ENCODE results near the gene TMEM234. TPM values are rescaled to one million over a fixed set of nuclear protein-coding genes. Genes with fewer than 3 reads are reported as not detected.

The TMEM234 gene
- total RNA-seq, 1 donor from 2014 or later = 49.2 TPM

- H3K36me3 Mint-ChIP-seq (ENCODE audit: insufficient read depth) = no peaks in the 10 kb centered on the region
- peaks cover 6% of the 10 kb centered on the region for H3K27me3 Mint-ChIP-seq
- no peak for TF ChIP-seq CTCF (IDR thresholded peaks at IDR 0.05; ENCODE audit: unreplicated experiment)
- H3K4me3 Mint-ChIP-seq (ENCODE audit: low read depth) = no peak overlapping the region
- H3K9me3 Mint-ChIP-seq (ENCODE audit: low read depth) = no peaks in the 10 kb centered on the region
- no peaks in the 10 kb centered on the region for H3K4me1 Mint-ChIP-seq (ENCODE audit: low read depth)
- no peak for DNase-seq (ENCODE audit: low spot score, unreplicated experiment)
- H3K27ac Mint-ChIP-seq = no peak overlapping the region
Observed at GRCh38 chr1:32257227-32257508, 35.0 kb upstream of the TMEM234 start.

GRCh38 chr1:32256473-32257226 lies 34.5 kb upstream of the TMEM234 start:
- Mint-ChIP-seq H3K9me3 (ENCODE audit: low read depth) (no peaks in the 10 kb centered on the region), H3K36me3 (ENCODE audit: insufficient read depth) (no peaks in the 10 kb centered on the region), H3K27ac (no peak overlapping the region), H3K4me3 (ENCODE audit: low read depth) (no peak overlapping the region), H3K27me3 (peaks cover 10% of the 10 kb centered on the region), H3K4me1 (ENCODE audit: low read depth) (no peaks in the 10 kb centered on the region)
- no peak for TF ChIP-seq CTCF (IDR thresholded peaks at IDR 0.05; ENCODE audit: unreplicated experiment)
- no peak for DNase-seq (ENCODE audit: low spot score, unreplicated experiment)

GRCh38 chr1:32255072-32256071 lies 33.2 kb upstream of the TMEM234 start:
- TF ChIP-seq CTCF (IDR thresholded peaks at IDR 0.05; ENCODE audit: unreplicated experiment) = no peak
- peaks cover 5% of the 10 kb centered on the region for H3K4me1 Mint-ChIP-seq (ENCODE audit: low read depth)
- DNase-seq (ENCODE audit: low spot score, unreplicated experiment) = no peak
- no peak overlapping the region for H3K4me3 Mint-ChIP-seq (ENCODE audit: low read depth)
- H3K9me3 Mint-ChIP-seq (ENCODE audit: low read depth) = no peaks in the 10 kb centered on the region
- H3K27ac Mint-ChIP-seq = no peak overlapping the region
- peaks cover 11% of the 10 kb centered on the region for H3K27me3 Mint-ChIP-seq
- no peaks in the 10 kb centered on the region for H3K36me3 Mint-ChIP-seq (ENCODE audit: insufficient read depth)

- no peak for TF ChIP-seq CTCF (IDR thresholded peaks at IDR 0.05; ENCODE audit: unreplicated experiment)
- Mint-ChIP-seq H3K9me3 (ENCODE audit: low read depth) (no peaks in the 10 kb centered on the region), H3K27me3 (peaks cover 11% of the 10 kb centered on the region), H3K4me3 (ENCODE audit: low read depth) (peak within 1 kb of the TSS; percentile 11), H3K27ac (peak within 1 kb of the TSS; percentile 89), H3K36me3 (ENCODE audit: insufficient read depth) (no peaks in the 10 kb centered on the region), H3K4me1 (ENCODE audit: low read depth) (peaks cover 13% of the 10 kb centered on the region)
- no peak for DNase-seq (ENCODE audit: low spot score, unreplicated experiment)
Observed at GRCh38 chr1:32250893-32251716, 29.0 kb upstream of the TMEM234 start, which contains the start of gene LCK. LCK (plus strand) TSS chr1:32251265; CDS start chr1:32274330, 23,065 bp downstream.
